ENCODE results near the gene PLEK2. TPM values are rescaled to one million over a fixed set of nuclear protein-coding genes. Genes with fewer than 3 reads are reported as not detected.
A peak's percentile ranks its signal among the peaks of the same experiment; 100 is the strongest.

PLEK2 gene
- total and polyA plus RNA-seq, 11 donors, result 0.30 to 2.6 (median 0.87) TPM; not detected in 4

DNA sequence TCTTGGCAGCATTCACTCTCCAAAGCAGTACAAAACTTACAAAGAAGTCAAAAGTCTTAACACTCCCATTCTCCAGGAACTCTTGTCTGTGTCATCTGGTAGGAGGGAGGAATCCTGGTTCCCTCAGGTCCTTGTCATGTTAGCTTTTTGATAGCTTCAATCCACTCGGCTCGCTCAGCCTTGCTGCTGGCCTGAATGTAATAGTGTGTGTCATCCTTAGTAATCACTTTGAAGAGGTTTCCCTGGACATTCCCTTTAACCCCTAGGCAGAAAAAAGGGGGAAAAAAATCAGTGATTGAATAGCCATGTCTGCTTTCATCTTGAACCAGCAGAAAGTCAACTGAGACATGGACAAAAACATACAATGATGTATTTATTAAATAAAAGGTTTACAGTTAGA is 24.8 kb downstream of the PLEK2 start:
- H3K4me1 ChIP-seq, result peaks cover 0 to 12% (median 0%) of the 10 kb centered on the region in 12 donors
- no peak overlapping the region for H3K27ac ChIP-seq
- TF ChIP-seq, protein P1, sequence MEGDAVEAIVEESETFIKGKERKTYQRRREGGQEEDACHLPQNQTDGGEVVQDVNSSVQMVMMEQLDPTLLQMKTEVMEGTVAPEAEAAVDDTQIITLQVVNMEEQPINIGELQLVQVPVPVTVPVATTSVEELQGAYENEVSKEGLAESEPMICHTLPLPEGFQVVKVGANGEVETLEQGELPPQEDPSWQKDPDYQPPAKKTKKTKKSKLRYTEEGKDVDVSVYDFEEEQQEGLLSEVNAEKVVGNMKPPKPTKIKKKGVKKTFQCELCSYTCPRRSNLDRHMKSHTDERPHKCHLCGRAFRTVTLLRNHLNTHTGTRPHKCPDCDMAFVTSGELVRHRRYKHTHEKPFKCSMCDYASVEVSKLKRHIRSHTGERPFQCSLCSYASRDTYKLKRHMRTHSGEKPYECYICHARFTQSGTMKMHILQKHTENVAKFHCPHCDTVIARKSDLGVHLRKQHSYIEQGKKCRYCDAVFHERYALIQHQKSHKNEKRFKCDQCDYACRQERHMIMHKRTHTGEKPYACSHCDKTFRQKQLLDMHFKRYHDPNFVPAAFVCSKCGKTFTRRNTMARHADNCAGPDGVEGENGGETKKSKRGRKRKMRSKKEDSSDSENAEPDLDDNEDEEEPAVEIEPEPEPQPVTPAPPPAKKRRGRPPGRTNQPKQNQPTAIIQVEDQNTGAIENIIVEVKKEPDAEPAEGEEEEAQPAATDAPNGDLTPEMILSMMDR (IDR thresholded peaks at IDR 0.05), result no peak
- no peak for TF ChIP-seq POLR2A (IDR thresholded peaks at IDR 0.05)
- WGBS, 4 donors, result 72 to 91% (median 81%) methylated on average over 2 of the region's 2 CpGs
- no peak for DNase-seq
- intact Hi-C loops (cut with DNase I), result no loop called here
- no peaks in the 10 kb centered on the region for H3K27me3 ChIP-seq
- no peak for ATAC-seq
- peaks cover 0 to 56% (median 46%) of the 10 kb centered on the region in 9 donors for H3K36me3 ChIP-seq
- no peak overlapping the region for H3K4me3 ChIP-seq
- no peaks in the 10 kb centered on the region for H3K9me3 ChIP-seq

DNA sequence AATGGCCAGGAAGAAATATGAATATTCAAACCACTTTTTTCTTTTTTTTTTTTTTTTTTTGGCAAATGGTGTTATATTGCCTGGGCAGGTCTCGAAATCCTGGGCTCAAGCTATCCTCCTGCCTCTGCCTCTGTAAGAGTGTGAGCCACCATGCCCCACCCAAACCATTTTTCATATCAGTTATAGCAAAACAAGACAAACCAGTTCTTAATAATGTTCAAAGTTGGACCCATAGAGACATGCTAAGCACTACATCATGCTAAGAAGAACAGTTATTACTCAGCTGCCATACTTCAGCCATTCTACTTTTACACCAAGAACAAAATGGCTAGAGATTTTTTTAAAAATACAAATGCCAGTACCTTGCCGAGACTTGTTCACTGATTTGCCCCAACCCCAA is 26.3 kb downstream of the PLEK2 start:
- peaks cover 0 to 71% (median 62%) of the 10 kb centered on the region in 9 donors for H3K36me3 ChIP-seq
- no peak for DNase-seq
- H3K27me3 ChIP-seq, result no peaks in the 10 kb centered on the region
- no peaks in the 10 kb centered on the region for H3K9me3 ChIP-seq
- no peak overlapping the region for H3K4me3 ChIP-seq
- no peak for ATAC-seq
- intact Hi-C loops (cut with DNase I), result no loop called here
- no peak for TF ChIP-seq POLR2A (IDR thresholded peaks at IDR 0.05)
- TF ChIP-seq, protein P1 (IDR thresholded peaks at IDR 0.05), result no peak
- no peak overlapping the region for H3K27ac ChIP-seq
- 88 to 99% (median 98%) methylated on average over 2 of the region's 2 CpGs for WGBS, 4 donors
- H3K4me1 ChIP-seq, result peaks cover 0 to 12% (median 0%) of the 10 kb centered on the region in 12 donors

DNA sequence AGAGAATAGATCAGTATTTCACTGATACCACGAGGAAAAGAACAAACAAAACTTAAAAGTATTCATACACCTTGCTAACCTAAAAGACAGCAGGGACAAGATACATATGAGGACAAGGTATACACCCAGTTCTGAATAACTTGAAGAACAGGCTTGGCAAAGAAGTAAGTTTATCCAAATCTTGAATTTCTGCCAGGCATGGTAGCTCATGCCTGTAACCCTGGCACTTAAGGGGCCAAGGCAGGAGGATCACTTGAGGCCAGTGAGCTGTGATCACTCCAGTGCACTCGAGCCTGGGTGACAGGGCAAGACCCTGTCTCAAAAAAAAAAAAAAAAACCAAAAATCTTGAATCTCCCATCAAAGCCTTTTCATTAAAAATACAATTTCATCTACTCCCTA is 26.8 kb downstream of the PLEK2 start:
- 63 to 91% (median 64%) methylated on average over 2 of the region's 2 CpGs for WGBS, 4 donors
- no peak for DNase-seq
- peak in 3 of 4 donors; percentile 30 to 61 (median 50) for ATAC-seq
- Histone ChIP-seq H3K27me3 (no peaks in the 10 kb centered on the region), H3K36me3 (peaks cover 0 to 76% (median 67%) of the 10 kb centered on the region in 9 donors), H3K27ac (no peak overlapping the region), H3K9me3 (no peaks in the 10 kb centered on the region), H3K4me3 (no peak overlapping the region), H3K4me1 (peaks cover 0 to 12% (median 0%) of the 10 kb centered on the region in 12 donors)
- intact Hi-C loops (cut with DNase I), result no loop called here
- TF ChIP-seq, protein P1 (IDR thresholded peaks at IDR 0.05), result no peak

DNA sequence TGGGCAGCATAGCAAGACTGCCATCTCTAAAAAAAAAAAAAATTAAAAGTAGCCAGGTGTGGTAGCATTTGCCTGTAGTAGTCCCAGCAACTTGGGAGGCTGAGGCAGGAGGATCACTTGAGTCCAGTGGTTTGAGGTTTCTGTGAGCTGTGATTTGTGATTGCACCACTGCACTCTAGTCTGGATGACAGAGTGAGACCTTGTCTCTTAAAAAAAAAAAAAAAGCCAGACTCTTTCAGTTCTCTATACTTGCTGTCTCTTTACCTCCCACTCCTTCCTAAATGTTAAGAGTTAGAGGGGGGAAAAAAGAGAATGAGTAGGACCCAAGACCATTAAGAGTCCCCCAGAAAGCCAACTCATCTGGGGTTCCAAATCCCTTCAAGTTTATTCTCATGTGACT is 34.0 kb downstream of the PLEK2 start:
- intact Hi-C loops (cut with DNase I), result no loop called here
- DNase-seq, result no peak
- Histone ChIP-seq H3K4me1 (no peaks in the 10 kb centered on the region), H3K27me3 (no peaks in the 10 kb centered on the region), H3K4me3 (no peak overlapping the region), H3K9me3 (no peaks in the 10 kb centered on the region), H3K36me3 (peaks cover 0 to 98% (median 97%) of the 10 kb centered on the region in 9 donors), H3K27ac (no peak overlapping the region)
- TF ChIP-seq POLR2A (IDR thresholded peaks at IDR 0.05), result no peak
- TF ChIP-seq, protein P1 (IDR thresholded peaks at IDR 0.05), result no peak
- no peak for ATAC-seq
